Occipital lobe (tissue), 2 donors: ENCODE results near the gene FAM217B. TPM values are rescaled to one million over a fixed set of nuclear protein-coding genes. Genes with fewer than 3 reads are reported as not detected.
A peak's percentile ranks its signal among the peaks of the same experiment; 100 is the strongest.

Experiments
- DNase-seq: peaks from one replicate; lab custom pipeline; 2025; lab: John Stamatoyannopoulos, UW
- total RNA-seq: library from RNA; depleted of rRNA; stranded (reverse); fragments of >200 nt; gene quantifications from one replicate; pipeline ENCODE4 v1.2.3, GENCODE V29; 2014

FAM217B gene, protein sequence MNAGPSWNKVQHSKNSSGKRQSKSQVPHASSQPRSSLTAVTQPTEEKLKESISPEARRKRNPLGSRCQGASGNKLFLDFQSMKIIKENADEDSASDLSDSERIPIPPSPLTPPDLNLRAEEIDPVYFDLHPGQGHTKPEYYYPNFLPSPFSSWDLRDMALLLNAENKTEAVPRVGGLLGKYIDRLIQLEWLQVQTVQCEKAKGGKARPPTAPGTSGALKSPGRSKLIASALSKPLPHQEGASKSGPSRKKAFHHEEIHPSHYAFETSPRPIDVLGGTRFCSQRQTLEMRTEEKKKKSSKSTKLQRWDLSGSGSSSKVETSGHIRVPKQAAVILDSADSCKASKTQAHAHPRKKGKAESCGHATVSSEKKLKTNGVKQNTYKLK
- total RNA-seq = 34.8 TPM

DNA sequence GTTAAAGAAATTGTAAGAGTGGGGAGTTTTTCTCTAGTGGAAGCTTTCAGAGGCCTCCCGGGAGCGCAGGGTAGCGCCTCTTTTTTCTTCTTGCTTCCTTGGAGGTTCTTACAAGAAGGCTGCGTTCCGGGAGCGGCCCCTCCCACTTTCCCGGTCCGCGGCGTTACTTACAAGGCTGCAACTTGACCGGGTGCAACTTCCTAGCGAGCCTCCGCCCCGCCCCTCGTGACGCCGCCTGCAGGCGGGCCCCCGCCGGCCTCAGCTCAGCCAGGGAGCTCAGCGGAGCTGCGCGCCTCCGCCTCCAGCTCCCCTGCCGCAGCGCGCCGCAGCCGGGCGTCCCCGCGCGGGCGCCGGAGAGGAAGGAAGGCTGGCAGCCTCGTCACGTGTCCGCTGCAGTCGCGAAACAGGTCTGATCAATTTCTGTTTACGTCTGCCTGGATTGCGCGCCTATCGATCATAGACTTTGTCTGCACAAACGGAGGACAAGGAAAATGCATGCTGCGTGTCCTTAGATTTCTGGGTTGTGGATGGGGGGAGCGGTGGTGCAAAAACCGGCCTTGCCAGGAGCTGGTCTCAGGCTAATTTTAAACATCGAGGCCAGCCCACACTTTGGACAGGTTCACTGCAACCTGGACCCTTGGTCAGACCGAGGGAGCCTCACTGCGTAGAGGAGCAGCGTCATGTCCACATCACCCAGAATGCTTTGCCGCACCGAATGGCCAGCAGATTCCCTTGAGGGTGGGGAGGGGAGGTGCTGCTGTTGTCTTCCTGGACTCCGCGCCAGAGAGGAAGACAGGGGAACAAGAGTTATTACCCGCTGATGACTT is at the start of gene FAM217B, which contains the start of gene PPP1R3D:
TSS of gene FAM217B (plus strand) at position 261 of the 827 bp plus-strand sequence. CDS start 3,555 bp downstream, outside the sequence.
TSS of gene PPP1R3D (minus strand) at position 177 of the 827 bp plus-strand sequence. CDS start 374 bp downstream, outside the sequence.
- DNase-seq = peak; percentile 94

GRCh38 chr20:59891581-59891980 is 48.6 kb upstream of the FAM217B start:
- DNase-seq = no peak

GRCh38 chr20:59895908-59896307 is 44.3 kb upstream of the FAM217B start:
- DNase-seq = no peak

DNA sequence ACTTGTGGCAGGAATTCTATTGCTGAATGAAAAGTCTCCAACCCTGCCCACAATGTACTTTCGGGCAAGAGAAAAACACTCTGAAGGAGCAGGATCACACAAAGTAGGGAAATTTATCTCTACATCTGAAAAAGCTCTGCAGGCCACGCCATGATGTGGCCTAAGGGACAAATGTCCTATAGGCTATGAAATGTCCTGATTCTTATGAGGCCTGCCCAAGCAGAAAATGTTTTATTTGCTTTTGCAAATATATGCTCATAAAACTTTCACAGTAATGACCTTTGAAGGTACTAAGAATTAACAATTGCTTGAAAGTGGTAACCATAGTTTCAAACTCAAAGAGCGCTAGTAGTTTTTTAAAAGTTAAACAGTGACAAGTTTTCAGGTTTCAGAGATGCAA is 37.7 kb upstream of the FAM217B start:
- no peak for DNase-seq

DNA sequence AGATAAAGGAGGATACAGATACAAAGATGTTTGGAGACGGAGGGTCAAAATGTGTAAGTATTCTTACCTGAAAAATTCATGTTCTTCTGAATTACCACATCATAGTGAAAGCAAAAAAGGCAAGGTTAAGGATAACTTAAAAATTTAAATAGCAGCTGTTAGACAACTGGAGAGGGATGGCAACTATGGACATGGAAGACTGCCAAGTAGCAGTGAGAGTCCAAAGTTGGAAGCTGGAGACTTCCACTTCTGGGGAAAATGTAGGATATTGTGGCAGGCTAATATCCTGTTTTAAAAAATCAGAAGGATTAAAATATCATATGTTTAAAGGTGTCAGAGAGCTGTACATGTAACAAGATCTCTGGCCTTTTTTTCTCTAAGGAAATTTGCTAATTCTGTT is 36.6 kb upstream of the FAM217B start:
- no peak for DNase-seq

DNA sequence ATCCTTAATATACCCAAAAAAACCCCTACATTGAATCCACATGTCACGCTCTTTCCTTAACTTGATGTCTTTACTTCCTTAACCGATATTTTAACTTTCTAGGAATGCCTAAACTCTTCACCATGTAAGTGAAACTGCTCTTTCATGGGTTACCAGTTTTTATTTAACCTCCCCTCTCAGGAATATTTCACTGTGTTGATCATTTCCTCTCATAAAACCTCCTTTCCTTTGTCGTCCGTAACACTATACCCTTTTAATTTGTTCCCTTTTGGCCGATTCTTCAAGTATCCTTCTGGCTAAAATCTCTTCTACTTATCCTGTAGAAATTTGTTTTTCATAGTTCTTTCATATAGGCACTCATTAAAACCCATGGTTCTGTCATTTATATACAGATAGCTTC is 31.3 kb upstream of the FAM217B start:
- DNase-seq = no peak

DNA sequence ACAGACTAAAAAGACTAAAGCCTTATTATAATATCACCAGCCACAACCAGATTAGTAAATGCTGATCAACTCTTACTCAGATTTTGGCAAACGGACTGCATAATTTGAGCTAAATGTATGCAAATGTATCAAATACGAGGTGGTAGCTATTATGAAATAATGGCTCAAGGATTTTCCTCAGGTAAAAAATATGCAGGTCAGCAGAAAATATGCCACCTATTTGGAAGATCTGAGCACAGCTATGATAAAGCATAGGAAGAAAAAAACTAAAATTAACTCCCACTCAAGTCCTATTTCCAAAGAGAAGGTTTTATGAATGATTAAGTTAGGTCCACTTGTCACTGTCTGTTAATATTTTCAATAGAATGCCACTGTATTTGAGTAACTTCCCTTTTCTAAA is 29.1 kb upstream of the FAM217B start:
- no peak for DNase-seq

GRCh38 chr20:59912609-59913008 is 27.6 kb upstream of the FAM217B start:
- DNase-seq = no peak

GRCh38 chr20:59920944-59921343 is 19.2 kb upstream of the FAM217B start:
- DNase-seq = no peak

DNA sequence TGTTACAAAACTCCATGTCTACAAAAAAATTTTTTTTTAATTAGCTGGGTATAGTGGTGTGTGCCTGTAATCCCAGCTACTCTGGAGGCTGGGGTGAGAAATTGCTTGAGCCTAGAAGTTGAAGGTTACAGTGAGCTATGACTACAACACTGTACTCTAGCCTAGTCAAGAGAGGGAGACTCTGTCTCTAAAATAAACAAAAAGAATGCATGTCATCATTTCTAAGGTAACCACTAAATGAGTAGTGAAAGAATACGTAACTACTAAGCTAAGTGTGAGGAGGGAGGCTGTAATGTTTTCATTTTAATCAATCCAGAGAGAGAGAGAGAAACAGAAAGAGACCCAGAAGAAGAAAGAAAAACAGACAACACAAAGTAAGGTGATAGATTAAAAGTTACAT is 16.7 kb upstream of the FAM217B start:
- DNase-seq = no peak

DNA sequence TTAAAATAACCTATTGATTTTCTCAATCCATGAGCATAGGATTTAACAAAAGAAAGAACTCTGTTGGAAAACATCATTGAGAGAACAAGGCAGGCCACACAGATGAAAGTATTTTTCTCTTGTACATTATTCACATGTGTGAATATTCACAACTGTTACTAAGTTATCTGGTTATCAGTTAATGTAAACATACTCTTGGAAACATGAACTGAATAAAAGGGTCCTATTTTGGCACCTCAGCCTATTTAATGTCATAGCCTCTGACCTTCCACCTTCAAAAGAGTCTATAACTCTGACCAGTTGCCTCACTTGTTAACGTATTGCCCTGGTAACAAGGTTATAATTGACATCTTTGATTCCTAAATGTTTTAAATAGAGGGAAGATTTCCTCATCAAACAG is 14.8 kb upstream of the FAM217B start:
- no peak for DNase-seq

DNA sequence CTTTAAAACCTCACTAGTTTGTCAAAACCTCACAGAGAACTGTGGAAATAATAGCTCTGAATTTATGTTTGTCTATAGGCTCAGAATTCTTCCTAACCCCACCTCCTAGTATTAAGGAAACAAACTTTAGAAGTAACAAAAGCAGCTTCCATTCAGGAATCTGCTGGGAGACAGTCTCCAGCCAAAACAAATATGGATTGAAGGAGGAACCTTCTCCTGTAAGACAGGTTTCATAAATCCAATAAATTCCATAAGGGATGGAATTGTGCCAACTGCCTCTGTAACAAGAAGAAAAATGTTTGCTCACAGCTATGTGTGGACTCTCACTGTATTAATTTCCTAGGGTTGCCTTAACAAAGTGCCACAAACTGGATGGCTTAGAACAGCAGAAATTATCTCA is 14.3 kb upstream of the FAM217B start:
- DNase-seq = no peak

DNA sequence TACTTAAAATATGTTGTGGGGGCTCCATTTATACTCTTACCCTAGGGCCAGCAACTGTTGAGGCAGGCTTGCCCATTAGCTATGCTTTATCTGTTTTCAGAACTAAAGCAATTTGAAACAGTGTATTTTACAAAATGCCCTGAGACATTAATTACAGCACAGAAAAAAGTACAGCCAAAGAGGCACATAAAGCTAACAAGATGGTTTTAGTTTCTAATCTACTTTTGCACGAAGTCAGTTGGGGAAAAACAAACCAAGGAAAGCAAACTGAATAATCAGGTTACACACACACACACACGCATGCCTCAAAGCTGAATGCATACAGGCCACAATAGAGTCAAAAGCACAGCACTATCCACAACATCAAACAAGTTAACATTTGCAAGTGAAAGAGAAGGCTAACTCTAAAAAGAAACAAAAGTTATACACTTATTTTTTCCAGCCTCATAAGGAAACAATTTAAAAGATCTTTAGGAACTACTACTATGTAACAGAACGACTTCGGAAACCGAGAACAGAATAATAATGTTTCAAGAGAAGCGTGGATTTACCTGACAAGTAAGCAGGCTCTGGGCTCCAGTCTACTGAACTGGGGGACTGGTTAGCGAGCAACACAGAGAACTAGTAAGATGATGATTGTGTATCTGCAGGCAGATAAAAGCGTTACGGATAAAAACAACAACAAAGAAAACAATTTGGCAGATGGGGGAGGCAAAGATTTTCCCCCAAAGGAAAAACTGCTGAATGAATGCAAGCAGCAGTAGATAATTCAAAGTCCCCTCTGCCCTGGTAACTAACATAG is 8.5 kb upstream of the FAM217B start:
- DNase-seq = no peak

- DNase-seq = no peak
Measured at GRCh38 chr20:59932616-59933295, 7.4 kb upstream of the FAM217B start.

DNA sequence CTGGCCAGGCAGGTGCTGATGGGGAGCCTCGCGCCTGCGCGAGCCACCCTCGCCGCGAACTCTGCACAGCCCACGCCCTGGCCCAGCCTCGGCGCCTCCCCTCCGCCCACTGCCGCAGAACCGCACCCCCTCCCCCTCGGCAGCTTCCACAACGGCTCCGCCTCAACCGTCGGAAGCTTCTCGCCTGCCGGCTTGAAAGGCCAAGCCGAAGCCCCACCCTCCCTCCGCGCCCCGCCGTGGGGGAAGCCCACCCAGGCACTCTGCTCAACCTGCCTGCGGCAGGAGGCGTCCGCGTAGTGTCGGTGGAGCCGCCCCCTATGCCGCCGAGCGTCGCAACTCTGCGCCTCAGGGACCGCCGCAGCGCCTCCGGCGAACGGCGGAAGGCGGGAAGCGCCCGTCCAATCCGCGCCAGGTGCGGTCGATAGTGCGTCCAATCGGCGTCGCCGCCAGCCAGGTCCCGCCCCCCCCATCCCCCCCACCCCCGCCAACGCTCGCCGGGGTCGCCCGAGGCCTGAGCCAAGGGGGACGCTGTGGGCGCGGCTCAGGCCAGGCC is 6.8 kb upstream of the FAM217B start, which contains the start of gene SYCP2:
TSS of gene SYCP2 (minus strand) at position 342 of the 553 bp plus-strand sequence. CDS start 11,224 bp downstream, outside the sequence.
- no peak for DNase-seq

GRCh38 chr20:59933849-59934585 is 6.2 kb upstream of the FAM217B start:
- peak; percentile 76 for DNase-seq

- DNase-seq = no peak
Measured at GRCh38 chr20:59935457-59936185, 4.6 kb upstream of the FAM217B start.

DNA sequence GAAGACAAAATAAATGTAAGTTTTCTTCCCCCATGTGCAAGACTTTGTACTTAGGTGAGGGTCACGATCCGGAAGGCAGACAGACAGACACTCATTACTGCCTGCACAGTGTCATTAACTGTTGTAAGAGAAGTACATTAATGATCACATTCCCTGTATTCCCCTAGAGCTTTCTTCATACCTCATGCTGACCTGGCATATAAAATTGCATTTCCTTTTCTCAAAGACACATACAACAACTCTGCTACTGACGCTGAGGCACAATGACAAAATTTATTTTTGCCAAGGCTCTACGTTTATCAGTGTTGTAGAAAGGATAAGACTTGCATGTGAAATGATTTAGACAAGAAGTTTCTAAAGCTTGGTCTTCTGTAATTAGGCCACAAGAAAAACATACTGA is 3.8 kb upstream of the FAM217B start:
- no peak for DNase-seq

DNA sequence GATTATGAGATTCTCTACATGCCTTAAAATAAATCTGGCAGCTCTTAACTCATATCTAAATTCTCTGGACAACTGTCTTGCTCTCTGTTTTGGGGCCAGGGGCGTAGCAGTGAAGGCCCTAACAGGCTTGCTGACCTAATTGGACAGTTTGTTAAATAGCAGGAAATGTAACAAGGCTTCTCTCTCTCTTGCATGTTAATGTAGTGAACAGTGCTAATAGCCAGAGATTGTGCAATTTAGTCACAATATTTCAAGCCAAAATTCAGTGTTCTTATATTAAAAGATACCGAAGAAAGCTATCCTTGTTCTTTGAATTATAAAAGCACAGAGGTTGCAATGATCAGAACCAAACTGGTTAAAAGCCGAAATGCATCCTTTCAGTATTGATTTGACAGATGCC is 3.0 kb upstream of the FAM217B start:
- no peak for DNase-seq
